ENCODE measurements around the gene RNU1-3.
"Not testable (repeated sequence)": the region's sequence is repeated elsewhere in the genome, so short reads cannot be mapped to it uniquely, and the experiment has no call there.

DNA sequence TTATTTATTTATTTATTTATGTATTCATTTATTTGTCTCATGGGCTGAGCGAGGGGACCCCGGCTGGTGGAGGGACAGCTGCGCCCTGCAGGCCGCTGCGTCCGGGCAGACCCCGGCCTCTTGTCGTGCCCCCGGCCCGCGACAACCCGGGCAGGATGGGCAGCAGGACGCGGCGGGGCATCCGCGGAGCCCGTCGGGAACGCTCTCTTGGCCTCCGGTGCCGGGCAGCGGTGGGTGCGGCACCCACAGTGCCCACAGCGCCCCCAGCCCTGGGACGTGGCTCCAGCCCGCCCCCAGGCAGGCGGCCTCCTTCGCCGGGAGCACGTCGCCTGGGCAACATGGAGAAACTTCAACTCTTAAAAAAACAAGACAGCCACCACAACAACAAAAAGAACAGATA is 8.5 kb downstream of the RNU1-3 start:
- TF ChIP-seq, protein P1, sequence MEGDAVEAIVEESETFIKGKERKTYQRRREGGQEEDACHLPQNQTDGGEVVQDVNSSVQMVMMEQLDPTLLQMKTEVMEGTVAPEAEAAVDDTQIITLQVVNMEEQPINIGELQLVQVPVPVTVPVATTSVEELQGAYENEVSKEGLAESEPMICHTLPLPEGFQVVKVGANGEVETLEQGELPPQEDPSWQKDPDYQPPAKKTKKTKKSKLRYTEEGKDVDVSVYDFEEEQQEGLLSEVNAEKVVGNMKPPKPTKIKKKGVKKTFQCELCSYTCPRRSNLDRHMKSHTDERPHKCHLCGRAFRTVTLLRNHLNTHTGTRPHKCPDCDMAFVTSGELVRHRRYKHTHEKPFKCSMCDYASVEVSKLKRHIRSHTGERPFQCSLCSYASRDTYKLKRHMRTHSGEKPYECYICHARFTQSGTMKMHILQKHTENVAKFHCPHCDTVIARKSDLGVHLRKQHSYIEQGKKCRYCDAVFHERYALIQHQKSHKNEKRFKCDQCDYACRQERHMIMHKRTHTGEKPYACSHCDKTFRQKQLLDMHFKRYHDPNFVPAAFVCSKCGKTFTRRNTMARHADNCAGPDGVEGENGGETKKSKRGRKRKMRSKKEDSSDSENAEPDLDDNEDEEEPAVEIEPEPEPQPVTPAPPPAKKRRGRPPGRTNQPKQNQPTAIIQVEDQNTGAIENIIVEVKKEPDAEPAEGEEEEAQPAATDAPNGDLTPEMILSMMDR (IDR thresholded peaks at IDR 0.05; ENCODE audit: insufficient read depth, low read length), result not testable (repeated sequence)
- not testable (repeated sequence) for TF ChIP-seq POLR2AphosphoS5 (IDR thresholded peaks at IDR 0.05; ENCODE audit: low read depth)
